HCT116 (cell line): ENCODE measurements around the gene WWTR1.

Source experiments
- EZH2phosphoT487 ChIP-seq: fragments of 200-600 bp; IDR thresholded peaks from 2 replicates; pipeline ENCODE4 v1.6.1; 2018; ENCODE audit warnings: antibody characterized with exemption, borderline replicate concordance
- TF ChIP-seq, protein P1 (sequence below), 3 experiments: fragments of 200-600 bp in 1 of 3; sonication (generic) in 1 of 3; IDR thresholded peaks in 2 of 3; conservative IDR thresholded peaks in 1 of 3; 2 replicates each; pipeline ENCODE4 v1.5.1; 2012 to 2017; ENCODE audit warnings: low read depth in 2 of 3, low read length in 2 of 3, antibody characterized with exemption in 1 of 3, borderline replicate concordance in 1 of 3, control low read depth in 1 of 3, mild to moderate bottlenecking in 1 of 3, mixed read lengths in 1 of 3, mixed run types in 1 of 3, moderate library complexity in 1 of 3; ENCODE audit not compliant: insufficient read depth in 1 of 3
- TF ChIP-seq, protein P2 (sequence below): IDR thresholded peaks from 2 replicates; pipeline ENCODE4 v1.6.1; 2012

DNA sequence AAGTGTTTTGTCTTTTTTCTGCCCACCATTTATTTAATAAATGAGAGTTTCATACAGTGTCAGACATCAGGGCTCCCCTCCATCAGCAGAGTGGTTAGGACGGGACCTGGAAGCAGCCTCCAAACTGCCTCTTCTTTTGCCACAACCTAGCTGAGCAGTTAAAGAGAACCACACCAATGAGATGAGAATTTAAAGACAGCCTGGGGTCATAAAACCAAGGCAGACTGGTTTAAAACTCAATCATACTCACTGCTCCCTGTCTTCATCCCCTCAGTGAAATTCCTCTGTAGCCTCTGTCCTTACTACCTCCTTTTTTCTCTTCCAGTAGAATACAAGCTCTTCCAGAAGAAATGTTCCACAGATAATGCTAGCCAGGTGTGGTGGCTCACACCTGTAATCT is 78.7 kb downstream of the WWTR1 start:
- TF ChIP-seq, protein P1, sequence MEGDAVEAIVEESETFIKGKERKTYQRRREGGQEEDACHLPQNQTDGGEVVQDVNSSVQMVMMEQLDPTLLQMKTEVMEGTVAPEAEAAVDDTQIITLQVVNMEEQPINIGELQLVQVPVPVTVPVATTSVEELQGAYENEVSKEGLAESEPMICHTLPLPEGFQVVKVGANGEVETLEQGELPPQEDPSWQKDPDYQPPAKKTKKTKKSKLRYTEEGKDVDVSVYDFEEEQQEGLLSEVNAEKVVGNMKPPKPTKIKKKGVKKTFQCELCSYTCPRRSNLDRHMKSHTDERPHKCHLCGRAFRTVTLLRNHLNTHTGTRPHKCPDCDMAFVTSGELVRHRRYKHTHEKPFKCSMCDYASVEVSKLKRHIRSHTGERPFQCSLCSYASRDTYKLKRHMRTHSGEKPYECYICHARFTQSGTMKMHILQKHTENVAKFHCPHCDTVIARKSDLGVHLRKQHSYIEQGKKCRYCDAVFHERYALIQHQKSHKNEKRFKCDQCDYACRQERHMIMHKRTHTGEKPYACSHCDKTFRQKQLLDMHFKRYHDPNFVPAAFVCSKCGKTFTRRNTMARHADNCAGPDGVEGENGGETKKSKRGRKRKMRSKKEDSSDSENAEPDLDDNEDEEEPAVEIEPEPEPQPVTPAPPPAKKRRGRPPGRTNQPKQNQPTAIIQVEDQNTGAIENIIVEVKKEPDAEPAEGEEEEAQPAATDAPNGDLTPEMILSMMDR (IDR thresholded peaks at IDR 0.05 in 2 of 3, conservative IDR thresholded peaks at IDR 0.05 in 1 of 3; ENCODE audit: borderline replicate concordance in 1 of 3, insufficient read depth in 1 of 3, low read depth in 2 of 3, low read length in 2 of 3) = no peak
- TF ChIP-seq, protein P2, sequence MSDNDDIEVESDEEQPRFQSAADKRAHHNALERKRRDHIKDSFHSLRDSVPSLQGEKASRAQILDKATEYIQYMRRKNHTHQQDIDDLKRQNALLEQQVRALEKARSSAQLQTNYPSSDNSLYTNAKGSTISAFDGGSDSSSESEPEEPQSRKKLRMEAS = no peak
- no peak for TF ChIP-seq EZH2phosphoT487
